Liver (tissue), 9 donors: ENCODE results near the gene C18orf32. TPM values are rescaled to one million over a fixed set of nuclear protein-coding genes. Genes with fewer than 3 reads are reported as not detected.

Experiments used
- DNase-seq: peaks from one replicate; pipeline ENCODE4 v3.0.0-alpha.2; 2017; ENCODE audit warnings: low spot score
- H3K27ac ChIP-seq, 2 donors: one replicate each; pipeline ENCODE4 v1.7.0; 2013; ENCODE audit warnings: inconsistent platforms in 2 of 2, low read length in 2 of 2, control low read depth in 1 of 2, low read depth in 1 of 2, mild to moderate bottlenecking in 1 of 2
- H3K27me3 ChIP-seq, 4 donors: one replicate each; pipeline versions ENCODE4 v1.6.1 to v1.7.0; 2013; ENCODE audit warnings: low read length in 3 of 4, inconsistent platforms in 1 of 4, mild to moderate bottlenecking in 1 of 4, moderate library complexity in 1 of 4; ENCODE audit not compliant: control insufficient read depth in 4 of 4, insufficient read depth in 4 of 4
- H3K36me3 ChIP-seq, 4 donors: one replicate each; pipeline versions ENCODE4 v1.6.1 to v1.7.0; 2013; ENCODE audit warnings: low read length in 3 of 4, mild to moderate bottlenecking in 3 of 4, low read depth in 1 of 4, moderate library complexity in 1 of 4; ENCODE audit not compliant: control insufficient read depth in 4 of 4, insufficient read depth in 3 of 4
- H3K4me1 ChIP-seq, 4 donors: one replicate each; pipeline versions ENCODE4 v1.6.1 to v1.7.0; 2013; ENCODE audit warnings: low read length in 3 of 4, mild to moderate bottlenecking in 3 of 4, moderate library complexity in 1 of 4; ENCODE audit not compliant: control insufficient read depth in 4 of 4, insufficient read depth in 4 of 4
- H3K4me3 ChIP-seq, 3 donors: one replicate each; pipeline versions ENCODE4 v1.6.1 to v1.7.0; 2013; ENCODE audit warnings: low read length in 3 of 3, control low read depth in 1 of 3, low read depth in 1 of 3, mild to moderate bottlenecking in 1 of 3
- H3K9ac ChIP-seq, 2 donors: one replicate each; pipeline ENCODE4 v1.7.0; 2013; ENCODE audit warnings: low read length in 2 of 2, mild to moderate bottlenecking in 2 of 2, moderate library complexity in 2 of 2, control low read depth in 1 of 2, low read depth in 1 of 2
- H3K9me3 ChIP-seq, 4 donors: one replicate each; pipeline versions ENCODE4 v1.6.1 to v1.7.0; 2013; ENCODE audit warnings: low read length in 3 of 4; ENCODE audit not compliant: control insufficient read depth in 4 of 4
- ATF3 ChIP-seq: IDR thresholded peaks from 2 replicates; pipeline ENCODE4 v1.6.1; 2016; ENCODE audit warnings: antibody characterized with exemption
- EGR1 ChIP-seq, 2 donors: IDR thresholded peaks; 2 replicates each; pipeline ENCODE4 v1.6.1; 2016 to 2018; ENCODE audit warnings: antibody characterized with exemption in 2 of 2, low read depth in 2 of 2
- FOXA1 ChIP-seq: IDR thresholded peaks from 2 replicates; pipeline ENCODE4 v1.6.1; 2016; ENCODE audit warnings: antibody characterized with exemption
- FOXA2 ChIP-seq: IDR thresholded peaks from 2 replicates; pipeline ENCODE4 v1.6.1; 2016; ENCODE audit warnings: antibody characterized with exemption
- GABPA ChIP-seq, 2 donors: IDR thresholded peaks in 1 of 2; conservative IDR thresholded peaks in 1 of 2; 2 replicates each; pipeline ENCODE4 v1.6.1; 2016; ENCODE audit warnings: antibody characterized with exemption in 2 of 2, mild to moderate bottlenecking in 1 of 2, moderate library complexity in 1 of 2
- HNF4A ChIP-seq, 2 donors: conservative IDR thresholded peaks; 2 replicates each; pipeline ENCODE4 v1.6.1; 2016; ENCODE audit warnings: antibody characterized with exemption in 2 of 2, mild to moderate bottlenecking in 2 of 2
- JUND ChIP-seq, 2 donors: IDR thresholded peaks; 2 replicates each; pipeline ENCODE4 v1.6.1; 2016; ENCODE audit warnings: antibody characterized with exemption in 2 of 2
- MAX ChIP-seq: IDR thresholded peaks from 2 replicates; pipeline ENCODE4 v1.6.1; 2016; ENCODE audit warnings: antibody characterized with exemption
- NR2F2 ChIP-seq: IDR thresholded peaks from 2 replicates; pipeline ENCODE4 v1.6.1; 2016; ENCODE audit warnings: antibody characterized with exemption
- RAD21 ChIP-seq, 2 donors: IDR thresholded peaks; 2 replicates each; pipeline ENCODE4 v1.6.1; 2016; ENCODE audit warnings: antibody characterized with exemption in 2 of 2, mild to moderate bottlenecking in 2 of 2
- REST ChIP-seq: IDR thresholded peaks from 2 replicates; pipeline ENCODE4 v1.6.1; 2016; ENCODE audit warnings: antibody characterized with exemption, mild to moderate bottlenecking
- RXRA ChIP-seq, 2 donors: IDR thresholded peaks; 2 replicates each; pipeline ENCODE4 v1.6.1; 2017 to 2018; ENCODE audit warnings: antibody characterized with exemption in 2 of 2, mild to moderate bottlenecking in 1 of 2
- SP1 ChIP-seq: IDR thresholded peaks from 2 replicates; pipeline ENCODE4 v1.6.1; 2018; ENCODE audit warnings: antibody characterized with exemption, mild to moderate bottlenecking
- TAF1 ChIP-seq: conservative IDR thresholded peaks from 2 replicates; pipeline ENCODE4 v1.6.1; 2016; ENCODE audit warnings: antibody characterized with exemption, mild to moderate bottlenecking
- YY1 ChIP-seq: IDR thresholded peaks from 2 replicates; pipeline ENCODE4 v1.6.1; 2016; ENCODE audit warnings: antibody characterized with exemption, mild to moderate bottlenecking
- ZBTB33 ChIP-seq: IDR thresholded peaks from 2 replicates; pipeline ENCODE4 v1.6.1; 2016; ENCODE audit warnings: antibody characterized with exemption
- WGBS: extraction: QIAGEN DNeasy Blood & Tissue Kit; methylation state at CpG from one replicate; pipeline ENCODE4 v1.1.7; 2013; 5-methylcytosine and 5-hydroxymethylcytosine counted together
- polyA plus RNA-seq, 2 donors: library from polyadenylated mRNA; stranded (reverse) in 1 of 2; unstranded in 1 of 2; fragments of 200-250 nt in 1 of 2; fragments of >200 nt in 1 of 2; fragmentation: Nextera tagmentation in 1 of 2; extraction: Ambion mirVana in 1 of 2; gene quantifications; one replicate each; pipeline versions ENCODE4 v1.2.1 to v1.2.3, GENCODE V29; 2013 to 2015
- total RNA-seq, 2 donors: library from RNA; depleted of rRNA; stranded (reverse); fragments of >200 nt; gene quantifications; one replicate each; pipeline ENCODE4 v1.2.3, GENCODE V29; 2014
- donor health status: healthy.
- donor health status: healthy.
- donor health status: healthy.
- donor health status: healthy.
- donor health status: healthy.

C18orf32 gene
- total and polyA plus RNA-seq, 4 donors = 12.4 to 63.2 (median 29.8) TPM

GRCh38 chr18:49521216-49521835, 34.3 kb upstream of the C18orf32 start:
- H3K4me1 ChIP-seq = no peaks in the 10 kb centered on the region
- WGBS = 94% methylated on average over 7 of the region's 7 CpGs
- no peaks in the 10 kb centered on the region for H3K36me3 ChIP-seq
- no peak overlapping the region for H3K27ac ChIP-seq
- H3K9me3 ChIP-seq = no peaks in the 10 kb centered on the region
- TF ChIP-seq NR2F2 (no peak), ZBTB33 (no peak), EGR1 (IDR thresholded peaks at IDR 0.05; ENCODE audit: low read depth in 2 of 2) (no peak)
- H3K27me3 ChIP-seq = no peaks in the 10 kb centered on the region
- no peak overlapping the region for H3K9ac ChIP-seq
- no peak overlapping the region for H3K4me3 ChIP-seq
- DNase-seq = no peak

GRCh38 chr18:49520661-49521145, 33.7 kb upstream of the C18orf32 start:
- no peak for DNase-seq
- H3K27ac ChIP-seq = no peak overlapping the region

GRCh38 chr18:49519101-49519971, 32.3 kb upstream of the C18orf32 start:
- H3K27ac ChIP-seq = no peak overlapping the region
- WGBS = 87% methylated on average over 10 of the region's 10 CpGs
- no peaks in the 10 kb centered on the region for H3K9me3 ChIP-seq
- DNase-seq = no peak
- H3K4me1 ChIP-seq = peaks cover 0 to 4% (median 4%) of the 10 kb centered on the region in 4 donors
- no peak for TF ChIP-seq RAD21 (IDR thresholded peaks at IDR 0.05)
- no peaks in the 10 kb centered on the region for H3K36me3 ChIP-seq
- H3K27me3 ChIP-seq = no peaks in the 10 kb centered on the region
- H3K9ac ChIP-seq = no peak overlapping the region
- no peak overlapping the region for H3K4me3 ChIP-seq

More at GRCh38 chr18:49520661-49521145, 33.7 kb upstream of the C18orf32 start:
- Histone ChIP-seq H3K4me1 (no peaks in the 10 kb centered on the region), H3K27me3 (no peaks in the 10 kb centered on the region), H3K9me3 (no peaks in the 10 kb centered on the region), H3K36me3 (no peaks in the 10 kb centered on the region), H3K9ac (no peak overlapping the region), H3K4me3 (no peak overlapping the region)
- 91% methylated on average over 2 of the region's 2 CpGs for WGBS
- TF ChIP-seq ATF3 (no peak), HNF4A (conservative IDR thresholded peaks at IDR 0.05) (no peak)

- H3K27ac ChIP-seq = no peak overlapping the region
- WGBS = 96% methylated on average over 2 of the region's 2 CpGs
- H3K9ac ChIP-seq = no peak overlapping the region
- no peak overlapping the region for H3K4me3 ChIP-seq
- no peak for DNase-seq
- peaks cover 0 to 6% (median 4%) of the 10 kb centered on the region in 4 donors for H3K4me1 ChIP-seq
- H3K27me3 ChIP-seq = no peaks in the 10 kb centered on the region
- H3K36me3 ChIP-seq = no peaks in the 10 kb centered on the region
- H3K9me3 ChIP-seq = no peaks in the 10 kb centered on the region
- TF ChIP-seq RXRA (IDR thresholded peaks at IDR 0.05) = no peak
- TF ChIP-seq MAX = no peak
- TF ChIP-seq JUND (IDR thresholded peaks at IDR 0.05) = no peak
- TF ChIP-seq FOXA2 = no peak
- TF ChIP-seq ATF3 = no peak
- TF ChIP-seq FOXA1 = no peak
- no peak for TF ChIP-seq SP1
- no peak for TF ChIP-seq REST
- no peak for TF ChIP-seq YY1
- TF ChIP-seq GABPA (IDR thresholded peaks at IDR 0.05 in 1 of 2, conservative IDR thresholded peaks at IDR 0.05 in 1 of 2) = no peak
- TF ChIP-seq RAD21 (IDR thresholded peaks at IDR 0.05) = no peak
- TF ChIP-seq TAF1 = no peak
- no peak for TF ChIP-seq NR2F2
Measured at GRCh38 chr18:49517483-49517882, 30.4 kb upstream of the C18orf32 start.
